Sigmoid colon (tissue), 3 donors: Measurements from ENCODE around the gene ZNF362.

Source experiments
- POLR2A ChIP-seq, 2 donors: fragments of 450-650 bp; IDR thresholded peaks; one replicate each; pipeline ENCODE4 v1.6.1; 2016; ENCODE audit warnings: antibody characterized with exemption in 2 of 2, mild to moderate bottlenecking in 2 of 2, moderate library complexity in 2 of 2
- TF ChIP-seq, protein P1 (sequence below), 4 experiments: fragments of 450-650 bp in 3 of 4; fragments of 200-600 bp in 1 of 4; IDR thresholded peaks; one replicate each; pipeline ENCODE4 v1.5.1; 2016 to 2019; ENCODE audit warnings: antibody characterized with exemption in 4 of 4, mild to moderate bottlenecking in 3 of 4, moderate library complexity in 2 of 4

DNA sequence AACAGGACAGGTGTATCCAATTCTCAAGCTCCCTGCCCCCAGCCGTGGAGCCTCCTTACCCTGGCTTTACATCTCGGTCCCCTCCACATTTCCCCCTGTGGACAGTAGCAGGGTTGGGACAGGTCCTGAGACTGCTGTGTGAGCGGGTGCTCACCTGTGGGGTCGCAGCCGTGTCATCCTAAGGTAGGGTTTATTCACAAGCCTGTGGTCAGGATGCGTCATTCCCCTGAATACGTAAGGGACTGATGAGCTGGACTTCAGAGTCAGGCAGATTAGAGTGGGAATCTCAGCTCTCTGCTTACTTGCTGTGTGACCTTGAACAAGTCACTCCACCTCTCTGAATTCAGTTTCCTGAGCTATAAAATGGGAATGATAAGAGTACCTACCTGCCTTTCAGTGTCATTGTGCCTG, 17.7 kb downstream of the ZNF362 start:
- TF ChIP-seq, protein P1, sequence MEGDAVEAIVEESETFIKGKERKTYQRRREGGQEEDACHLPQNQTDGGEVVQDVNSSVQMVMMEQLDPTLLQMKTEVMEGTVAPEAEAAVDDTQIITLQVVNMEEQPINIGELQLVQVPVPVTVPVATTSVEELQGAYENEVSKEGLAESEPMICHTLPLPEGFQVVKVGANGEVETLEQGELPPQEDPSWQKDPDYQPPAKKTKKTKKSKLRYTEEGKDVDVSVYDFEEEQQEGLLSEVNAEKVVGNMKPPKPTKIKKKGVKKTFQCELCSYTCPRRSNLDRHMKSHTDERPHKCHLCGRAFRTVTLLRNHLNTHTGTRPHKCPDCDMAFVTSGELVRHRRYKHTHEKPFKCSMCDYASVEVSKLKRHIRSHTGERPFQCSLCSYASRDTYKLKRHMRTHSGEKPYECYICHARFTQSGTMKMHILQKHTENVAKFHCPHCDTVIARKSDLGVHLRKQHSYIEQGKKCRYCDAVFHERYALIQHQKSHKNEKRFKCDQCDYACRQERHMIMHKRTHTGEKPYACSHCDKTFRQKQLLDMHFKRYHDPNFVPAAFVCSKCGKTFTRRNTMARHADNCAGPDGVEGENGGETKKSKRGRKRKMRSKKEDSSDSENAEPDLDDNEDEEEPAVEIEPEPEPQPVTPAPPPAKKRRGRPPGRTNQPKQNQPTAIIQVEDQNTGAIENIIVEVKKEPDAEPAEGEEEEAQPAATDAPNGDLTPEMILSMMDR (IDR thresholded peaks at IDR 0.05) = no peak
- no peak for TF ChIP-seq POLR2A (IDR thresholded peaks at IDR 0.05)
